K562 (cell line): ENCODE data around the gene ATP6V1G2. TPM values are rescaled to one million over a fixed set of nuclear protein-coding genes. Genes with fewer than 3 reads are reported as not detected.

Source experiments
- ATAC-seq: fragments of 200-7000 bp; cut with Tn5 transposase; 3 replicates; pipeline ENCODE4 v1.9.1; 2020; ENCODE audit warnings: moderate library complexity
- BruUV-seq: library from RNA; stranded (reverse); fragments of 400-500 nt; replicated peaks from 2 replicates; lab custom pipeline; 2021; lab: Mats Ljungman, UMichigan
- CTCF ChIA-PET: fragments of 300-600 bp; formaldehyde crosslinking; extraction: SDS; loops from one replicate; lab custom pipeline; 2021; ENCODE audit warnings: low intra/inter-chr PET ratio; lab: Yijun Ruan, JAX
- POLR2A ChIA-PET: fragments of 300-600, 350-650 bp; sonication (Branson Sonifier 250); formaldehyde crosslinking; extraction: SDS; loops from one replicate; lab custom pipeline; 2021; ENCODE audit warnings: antibody characterized with exemption, inconsistent platforms; lab: Yijun Ruan, JAX
- DNase-seq, 4 experiments: peaks; one replicate each; pipeline versions ENCODE4 v3.0.0 to v3.0.0-alpha.2; 2011 to 2018; ENCODE audit warnings: low spot score in 3 of 4, mixed read lengths in 3 of 4; ENCODE audit errors: extremely low read depth in 1 of 4
- FAIRE-seq: peaks from 2 replicates; lab custom pipeline; 2011; peaks lifted over from hg19 to GRCh38; lab: Jason Lieb, UNC
- H2AFZ ChIP-seq: 2 replicates; pipeline ENCODE4 v1.6.0; 2011; ENCODE audit warnings: low read depth, low read length, control low read depth, inconsistent platforms
- H3K27ac ChIP-seq: fragments of 200-600 bp; 3 replicates; pipeline ENCODE4 v1.8.0; 2011; ENCODE audit warnings: low read depth, mild to moderate bottlenecking, control low read depth, inconsistent platforms, low read length, moderate library complexity, mixed read lengths; ENCODE audit errors: extremely low read depth
- H3K27me3 ChIP-seq, 2 experiments: fragments of 300-600 bp in 1 of 2; 2 replicates in 1 of 2; 3 replicates in 1 of 2; pipeline versions ENCODE4 v1.6.0 to v1.8.0; 2011; ENCODE audit warnings: inconsistent platforms in 2 of 2, low read length in 2 of 2, mild to moderate bottlenecking in 1 of 2, mixed read lengths in 1 of 2, moderate library complexity in 1 of 2; ENCODE audit not compliant: control insufficient read depth in 2 of 2, insufficient read depth in 2 of 2
- H3K36me3 ChIP-seq: fragments of 300-600 bp; 3 replicates; pipeline ENCODE4 v1.8.0; 2011; ENCODE audit warnings: mild to moderate bottlenecking, low read length, inconsistent platforms; ENCODE audit not compliant: control insufficient read depth, insufficient read depth
- H3K4me1 ChIP-seq, 2 experiments: fragments of 200-600 bp in 1 of 2; replicated peaks in 1 of 2; 2 replicates in 1 of 2; 3 replicates in 1 of 2; pipeline versions ENCODE4 v1.5.1 to v1.8.0; 2011; ENCODE audit warnings: inconsistent platforms in 2 of 2, low read length in 2 of 2, mild to moderate bottlenecking in 1 of 2, mixed read lengths in 1 of 2, moderate library complexity in 1 of 2; ENCODE audit not compliant: control insufficient read depth in 2 of 2, insufficient read depth in 2 of 2
- H3K4me2 ChIP-seq: 2 replicates; pipeline ENCODE4 v1.6.1; 2011; ENCODE audit warnings: low read length, control low read depth, inconsistent platforms, mixed read lengths; ENCODE audit not compliant: insufficient read depth
- H3K4me3 ChIP-seq: fragments of 200-600 bp; sonication (generic), shearing (Covaris generic); 2 replicates; pipeline ENCODE4 v1.5.1; 2016; ENCODE audit warnings: control low read depth, inconsistent platforms
- H3K79me2 ChIP-seq: fragments of 200-600 bp; 3 replicates; pipeline ENCODE4 v1.8.0; 2011; ENCODE audit warnings: low read length, inconsistent platforms; ENCODE audit not compliant: control insufficient read depth, insufficient read depth
- H3K9ac ChIP-seq, 2 experiments: 2 replicates each; pipeline versions ENCODE4 v1.6.0 to v1.6.1; 2011; ENCODE audit warnings: low read depth in 2 of 2, low read length in 2 of 2, control low read depth in 1 of 2, inconsistent platforms in 1 of 2, mild to moderate bottlenecking in 1 of 2, mixed read lengths in 1 of 2; ENCODE audit not compliant: insufficient read depth in 1 of 2
- H3K9me1 ChIP-seq: one replicate; pipeline ENCODE4 v1.6.0; 2011; ENCODE audit warnings: inconsistent platforms, mild to moderate bottlenecking, low read length, moderate library complexity; ENCODE audit not compliant: control insufficient read depth, insufficient read depth
- H3K9me3 ChIP-seq: replicated peaks from 2 replicates; pipeline ENCODE4 v1.5.1; 2011; ENCODE audit warnings: low read depth, low read length, inconsistent platforms; ENCODE audit not compliant: control insufficient read depth, insufficient read depth
- H4K20me1 ChIP-seq: replicated peaks from 2 replicates; pipeline ENCODE4 v1.6.1; 2011; ENCODE audit warnings: low read length, inconsistent platforms, mixed read lengths; ENCODE audit not compliant: control insufficient read depth, insufficient read depth
- ATF7 ChIP-seq: fragments of 450-650 bp; IDR thresholded peaks from 2 replicates; pipeline ENCODE4 v1.7.1; 2014; ENCODE audit warnings: mild to moderate bottlenecking, moderate library complexity
- CHD1 ChIP-seq: fragments of 200-600 bp; sonication (generic); IDR thresholded peaks from one replicate; pipeline ENCODE4 v1.6.1; 2012; ENCODE audit warnings: mild to moderate bottlenecking, moderate library complexity, low read length, inconsistent platforms
- CREM ChIP-seq: IDR thresholded peaks from 2 replicates; pipeline ENCODE4 v1.6.1; 2014; ENCODE audit warnings: antibody characterized with exemption, low read depth
- FUS ChIP-seq: fragments of 200-400 bp; formaldehyde crosslinking; optimal IDR thresholded peaks from 2 replicates; pipeline ENCODE3; 2017; ENCODE audit warnings: low read depth, low read length
- JUN ChIP-seq, 2 experiments: sonication (generic) in 1 of 2; formaldehyde crosslinking in 1 of 2; IDR thresholded peaks; 2 replicates each; pipeline versions ENCODE4 v1.6.1 to v1.8.0; 2012 to 2022; ENCODE audit warnings: borderline replicate concordance in 2 of 2, mild to moderate bottlenecking in 2 of 2, improper control_type of control experiment in 1 of 2, low read depth in 1 of 2, low read length in 1 of 2, missing genetic modification reagents in 1 of 2
- MAFF ChIP-seq: IDR thresholded peaks from 2 replicates; pipeline ENCODE4 v1.6.1; 2012; ENCODE audit warnings: low read length, improper control_type of control experiment
- MAFK ChIP-seq: IDR thresholded peaks from 2 replicates; pipeline ENCODE4 v1.6.1; 2011; ENCODE audit warnings: low read length, improper control_type of control experiment
- NR2C2 ChIP-seq, 2 experiments: fragments of 200-800 bp in 1 of 2; sonication (Bioruptor generic) in 1 of 2; sonication (generic) in 1 of 2; formaldehyde crosslinking in 1 of 2; IDR thresholded peaks; 2 replicates each; pipeline versions ENCODE4 v1.6.1 to v1.8.0; 2016 to 2022; ENCODE audit warnings: mild to moderate bottlenecking in 1 of 2, missing compliant biosample characterization in 1 of 2, missing genetic modification characterization in 1 of 2, missing genetic modification reagents in 1 of 2
- NR3C1 ChIP-seq: sonication (generic); formaldehyde crosslinking; IDR thresholded peaks from 2 replicates; pipeline ENCODE4 v1.8.1; 2022; ENCODE audit warnings: missing genetic modification reagents
- PURB ChIP-seq: sonication (generic); formaldehyde crosslinking; IDR thresholded peaks from 2 replicates; pipeline ENCODE4 v1.9.0; 2021; ENCODE audit warnings: low read depth, mild to moderate bottlenecking, missing genetic modification reagents
- SMARCE1 ChIP-seq: fragments of 450-650 bp; IDR thresholded peaks from 2 replicates; pipeline ENCODE4 v1.7.1; 2016; ENCODE audit warnings: mild to moderate bottlenecking
- YBX1 ChIP-seq: fragments of 450-650 bp; IDR thresholded peaks from 2 replicates; pipeline ENCODE4 v1.7.1; 2016; ENCODE audit warnings: mild to moderate bottlenecking
- ZFP30 ChIP-seq: fragments of 250-450 bp; sonication (Bioruptor Pico); IDR thresholded peaks from 2 replicates; pipeline ENCODE4 v1.8.0; 2022; ENCODE audit warnings: moderate library complexity, mild to moderate bottlenecking, inconsistent platforms, borderline replicate concordance
- ZNF143 ChIP-seq: sonication (generic); formaldehyde crosslinking; IDR thresholded peaks from 2 replicates; pipeline ENCODE4 v1.9.0; 2022; ENCODE audit warnings: mild to moderate bottlenecking, missing genetic modification reagents
- ZNF224 ChIP-seq: sonication (generic); formaldehyde crosslinking; IDR thresholded peaks from 2 replicates; pipeline ENCODE4 v1.8.0; 2022; ENCODE audit warnings: mild to moderate bottlenecking, missing genetic modification reagents
- WGBS: fragments of 100-300 bp; shearing (Covaris generic); methylation state at CpG from one replicate; pipeline ENCODE4 v1.1.6; 2016; ENCODE audit warnings: low coverage, mixed read lengths; ENCODE audit not compliant: insufficient coverage; ENCODE audit errors: missing lambda C conversion rate; 5-methylcytosine and 5-hydroxymethylcytosine counted together
- in situ Hi-C: fragments of 300-500 bp; cut with MboI; formaldehyde crosslinking; loops from 4 replicates; pipeline ENCODE4 v1.15.0; 2018; ENCODE audit warnings: inconsistent platforms, mixed read lengths
- intact Hi-C: fragments of 100-400 bp; cut with micrococcal nuclease; formaldehyde crosslinking; loops from 2 replicates; pipeline ENCODE4 v1.14.2; 2022
- polyA plus RNA-seq, 8 experiments: library from polyadenylated mRNA; depleted of rRNA in 4 of 8; stranded (reverse) in 5 of 8; unstranded in 3 of 8; fragments of >200 nt; fragmentation: Nextera tagmentation in 2 of 8; fragmentation: Illumina TruSeq in 1 of 8; extraction: Ambion mirVana in 2 of 8; extraction: Trizol in 1 of 8; gene quantifications; 2 replicates each; pipeline versions ENCODE4 v1.2.1 to v1.2.3, GENCODE V29; 2011 to 2014; ENCODE audit warnings: inconsistent platforms in 1 of 8, missing spikeins in 1 of 8
- total RNA-seq, 7 experiments: library from RNA; depleted of rRNA in 6 of 7; stranded (reverse); fragments of >200 nt in 6 of 7; fragmentation: Illumina TruSeq in 2 of 7; extraction: Trizol in 2 of 7; gene quantifications; 2 replicates each; pipeline versions ENCODE4 v1.2.1 to v1.2.3, GENCODE V29; 2011 to 2021; ENCODE audit warnings: low replicate concordance in 1 of 7
- TF ChIP-seq, protein P1 (sequence below): fragments of 250-450 bp; sonication (Bioruptor Pico); IDR thresholded peaks from 2 replicates; pipeline ENCODE4 v1.8.0; 2022; ENCODE audit warnings: inconsistent platforms
- TF ChIP-seq, protein P2 (sequence below): fragments of 250-450 bp; sonication (Bioruptor Pico); IDR thresholded peaks from 2 replicates; pipeline ENCODE4 v1.8.0; 2021; ENCODE audit warnings: borderline replicate concordance, mild to moderate bottlenecking, moderate library complexity; ENCODE audit not compliant: poor library complexity, severe bottlenecking
- TF ChIP-seq, protein P3 (sequence below): fragments of 200-800 bp; sonication (Bioruptor generic); IDR thresholded peaks from 2 replicates; pipeline ENCODE4 v1.6.1; 2017; ENCODE audit warnings: missing genetic modification characterization, missing compliant biosample characterization

ATP6V1G2 gene
- total and polyA plus RNA-seq, 9 of the 15 experiments (the other 6 are each of a cell fraction or from before 2014, with no cell fraction given), result 0.14 to 1.5 (median 0.33) TPM

DNA sequence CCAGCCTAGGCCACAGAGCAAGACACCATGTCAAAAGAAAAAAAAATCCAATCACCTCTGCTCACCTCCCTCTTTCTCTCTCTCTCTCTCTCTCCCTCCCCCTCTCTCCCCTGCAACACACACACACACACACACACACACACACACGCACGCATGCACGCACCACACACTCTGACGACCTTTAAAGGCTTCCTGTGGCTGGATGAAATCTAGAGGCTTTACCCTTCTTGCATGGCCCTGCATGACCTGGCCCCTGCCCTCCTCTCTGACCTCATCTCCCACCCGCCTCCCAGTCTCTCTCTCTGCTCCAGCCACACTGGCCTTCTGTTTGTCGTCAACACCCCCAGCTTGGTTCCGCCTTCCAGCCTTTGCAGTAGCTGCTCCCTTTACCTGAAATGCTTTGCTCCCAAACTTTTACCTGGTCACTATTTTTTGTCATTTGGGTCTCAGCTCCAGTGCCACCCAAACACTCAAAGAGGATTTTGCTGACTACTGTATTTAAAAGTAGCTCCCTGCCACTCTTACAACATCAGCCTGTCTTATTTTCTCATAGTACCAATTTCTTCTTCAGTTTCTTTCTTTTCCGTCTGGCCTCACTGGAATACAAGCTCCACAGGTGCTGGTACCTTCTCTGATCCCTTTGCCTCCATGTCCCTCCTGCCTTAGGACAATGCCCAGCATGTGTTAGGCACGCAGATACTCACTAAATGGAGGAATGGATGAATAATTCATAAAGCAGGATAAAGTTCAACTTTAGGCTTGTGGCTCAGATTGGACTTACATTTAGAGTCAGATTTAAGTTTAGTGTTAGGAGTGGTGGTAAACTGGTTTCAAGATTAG lies 21.3 kb upstream of the ATP6V1G2 start:
- ChIA-PET POLR2A (interaction anchor here (0.6 to 2.6 kb wide), 5 partner anchors 9 to 780 kb away, joined by 3 to 10 read pairs (median 4); partner anchors contain the start of gene LST1), CTCF (no interaction called here)
- FAIRE-seq, result peak; percentile 44
- Histone ChIP-seq H3K36me3 (no peaks in the 10 kb centered on the region), H3K27ac (no peak overlapping the region), H3K4me3 (no peak overlapping the region), H3K79me2 (no peaks in the 10 kb centered on the region), H3K9me3 (no peaks in the 10 kb centered on the region), H3K4me2 (no peak overlapping the region), H3K4me1 (peaks cover 13 to 25% of the 10 kb centered on the region in 2 experiments; a peak in 4 of 5 replicates), H3K27me3 (no peaks in the 10 kb centered on the region), H4K20me1 (no peaks in the 10 kb centered on the region), H3K9ac (peak overlapping the region in 1 of 2 experiments; percentile 29; a peak in 1 of 4 replicates), H3K9me1 (peaks cover 2% of the 10 kb centered on the region), H2AFZ (no peak overlapping the region)
- 22% methylated on average over 9 of the region's 9 CpGs for WGBS
- BruUV-seq, result no TSS peak
- intact Hi-C loops (no loop called here), in situ Hi-C loops (no loop called here)
- peak in 1 of 4 experiments; percentile 55 for DNase-seq
- ATAC-seq, result peak; percentile 35; the same call in 2 of the 3 replicates
- TF ChIP-seq MAFF (peak; percentile 60), ZFP30 (CRISPR knock-in tag) (no peak), ZNF224 (CRISPR knock-in tag) (no peak), SMARCE1 (peak; percentile 35; the same call in 1 of the 2 replicates), FUS (no peak), CHD1 (no peak), NR2C2 (CRISPR knock-in tag; IDR thresholded peaks at IDR 0.05) (no peak), NR2C2 (tag; IDR thresholded peaks at IDR 0.05) (peak; percentile 67; the same call in 1 of the 2 replicates), CREM (peak; percentile 29; the same call in 1 of the 2 replicates), YBX1 (no peak), ATF7 (peak; percentile 40; the same call in 1 of the 2 replicates), JUN (IDR thresholded peaks at IDR 0.05; ENCODE audit: borderline replicate concordance, low read depth, low read length) (no peak), JUN (CRISPR knock-in tag; IDR thresholded peaks at IDR 0.05; ENCODE audit: borderline replicate concordance) (no peak), ZNF143 (CRISPR knock-in tag) (no peak), PURB (CRISPR knock-in tag) (no peak), MAFK (0 out of 2 replicates have a peak, but pooled peaks have one; percentile 24), NR3C1 (CRISPR knock-in tag) (no peak)
- TF ChIP-seq, protein P1, sequence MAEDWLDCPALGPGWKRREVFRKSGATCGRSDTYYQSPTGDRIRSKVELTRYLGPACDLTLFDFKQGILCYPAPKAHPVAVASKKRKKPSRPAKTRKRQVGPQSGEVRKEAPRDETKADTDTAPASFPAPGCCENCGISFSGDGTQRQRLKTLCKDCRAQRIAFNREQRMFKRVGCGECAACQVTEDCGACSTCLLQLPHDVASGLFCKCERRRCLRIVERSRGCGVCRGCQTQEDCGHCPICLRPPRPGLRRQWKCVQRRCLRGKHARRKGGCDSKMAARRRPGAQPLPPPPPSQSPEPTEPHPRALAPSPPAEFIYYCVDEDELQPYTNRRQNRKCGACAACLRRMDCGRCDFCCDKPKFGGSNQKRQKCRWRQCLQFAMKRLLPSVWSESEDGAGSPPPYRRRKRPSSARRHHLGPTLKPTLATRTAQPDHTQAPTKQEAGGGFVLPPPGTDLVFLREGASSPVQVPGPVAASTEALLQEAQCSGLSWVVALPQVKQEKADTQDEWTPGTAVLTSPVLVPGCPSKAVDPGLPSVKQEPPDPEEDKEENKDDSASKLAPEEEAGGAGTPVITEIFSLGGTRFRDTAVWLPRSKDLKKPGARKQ (CRISPR knock-in tag), result no peak
- TF ChIP-seq, protein P2, sequence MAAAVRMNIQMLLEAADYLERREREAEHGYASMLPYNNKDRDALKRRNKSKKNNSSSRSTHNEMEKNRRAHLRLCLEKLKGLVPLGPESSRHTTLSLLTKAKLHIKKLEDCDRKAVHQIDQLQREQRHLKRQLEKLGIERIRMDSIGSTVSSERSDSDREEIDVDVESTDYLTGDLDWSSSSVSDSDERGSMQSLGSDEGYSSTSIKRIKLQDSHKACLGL (CRISPR knock-in tag), result no peak
- TF ChIP-seq, protein P3, sequence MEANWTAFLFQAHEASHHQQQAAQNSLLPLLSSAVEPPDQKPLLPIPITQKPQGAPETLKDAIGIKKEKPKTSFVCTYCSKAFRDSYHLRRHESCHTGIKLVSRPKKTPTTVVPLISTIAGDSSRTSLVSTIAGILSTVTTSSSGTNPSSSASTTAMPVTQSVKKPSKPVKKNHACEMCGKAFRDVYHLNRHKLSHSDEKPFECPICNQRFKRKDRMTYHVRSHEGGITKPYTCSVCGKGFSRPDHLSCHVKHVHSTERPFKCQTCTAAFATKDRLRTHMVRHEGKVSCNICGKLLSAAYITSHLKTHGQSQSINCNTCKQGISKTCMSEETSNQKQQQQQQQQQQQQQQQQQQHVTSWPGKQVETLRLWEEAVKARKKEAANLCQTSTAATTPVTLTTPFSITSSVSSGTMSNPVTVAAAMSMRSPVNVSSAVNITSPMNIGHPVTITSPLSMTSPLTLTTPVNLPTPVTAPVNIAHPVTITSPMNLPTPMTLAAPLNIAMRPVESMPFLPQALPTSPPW, result 0 out of 2 replicates have a peak, but pooled peaks have one; percentile 15
